GM18502 (cell line): Measurements from ENCODE around the gene MVB12B.

Experiments
- ATAC-seq: cut with Tn5 transposase; IDR thresholded peaks from one replicate; pipeline ENCODE4 v1.9.1; 2021; ENCODE audit warnings: mild to moderate bottlenecking; ENCODE audit not compliant: unreplicated experiment, poor library complexity

Gene MVB12B

GRCh38 chr9:126499005-126499910, 172.6 kb downstream of the MVB12B start:
- no peak for ATAC-seq

- no peak for ATAC-seq
Measured at GRCh38 chr9:126499911-126500599, 173.4 kb downstream of the MVB12B start.

GRCh38 chr9:126500600-126501382, 174.2 kb downstream of the MVB12B start:
- no peak for ATAC-seq

- ATAC-seq: no peak
Measured at GRCh38 chr9:126501383-126502331, 175.0 kb downstream of the MVB12B start.

DNA sequence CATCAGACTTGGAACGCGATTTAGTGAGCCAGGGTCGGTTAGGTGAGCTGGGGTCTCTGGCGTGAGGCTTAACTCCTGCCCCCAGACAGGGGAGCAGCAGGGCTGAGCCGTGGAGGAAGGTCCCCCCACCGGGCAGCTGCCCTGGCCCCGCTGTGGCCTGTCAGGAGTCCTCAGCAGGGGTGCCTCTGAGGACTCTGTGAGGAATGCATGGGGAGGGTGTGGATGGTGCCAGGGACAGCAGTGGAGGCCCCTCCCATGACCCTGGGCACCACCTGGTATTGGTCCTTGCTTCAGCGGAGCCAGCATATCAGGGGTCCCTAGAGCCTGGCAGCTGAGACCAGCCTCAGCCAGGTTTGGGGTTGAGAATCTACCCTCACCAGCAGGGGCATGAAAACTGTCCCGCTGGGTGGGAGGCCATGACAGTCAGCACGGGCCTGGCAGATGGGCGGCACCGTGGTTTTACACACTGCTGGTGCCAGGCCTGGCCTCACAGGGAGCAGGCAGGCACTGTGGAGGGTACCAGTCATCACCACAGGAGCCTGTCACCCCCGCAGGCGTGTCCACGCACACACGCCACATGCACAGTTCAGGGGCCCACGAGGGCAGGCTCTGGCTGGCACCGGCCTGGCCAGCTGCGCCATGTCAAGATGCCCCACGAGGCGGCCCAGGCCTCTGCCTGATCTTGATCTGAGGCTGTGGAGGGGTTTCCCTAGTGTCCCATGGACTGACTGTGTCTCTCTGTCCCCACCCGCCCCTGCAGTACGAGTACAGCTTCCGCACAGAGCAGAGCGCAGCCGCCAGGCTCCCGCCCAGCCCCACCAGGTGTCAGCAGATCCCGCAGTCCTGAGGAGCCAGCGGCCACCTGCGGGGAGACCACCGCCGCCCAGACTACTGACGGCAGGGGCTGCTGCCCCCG, 176.0 kb downstream of the MVB12B start:
- no peak for ATAC-seq

DNA sequence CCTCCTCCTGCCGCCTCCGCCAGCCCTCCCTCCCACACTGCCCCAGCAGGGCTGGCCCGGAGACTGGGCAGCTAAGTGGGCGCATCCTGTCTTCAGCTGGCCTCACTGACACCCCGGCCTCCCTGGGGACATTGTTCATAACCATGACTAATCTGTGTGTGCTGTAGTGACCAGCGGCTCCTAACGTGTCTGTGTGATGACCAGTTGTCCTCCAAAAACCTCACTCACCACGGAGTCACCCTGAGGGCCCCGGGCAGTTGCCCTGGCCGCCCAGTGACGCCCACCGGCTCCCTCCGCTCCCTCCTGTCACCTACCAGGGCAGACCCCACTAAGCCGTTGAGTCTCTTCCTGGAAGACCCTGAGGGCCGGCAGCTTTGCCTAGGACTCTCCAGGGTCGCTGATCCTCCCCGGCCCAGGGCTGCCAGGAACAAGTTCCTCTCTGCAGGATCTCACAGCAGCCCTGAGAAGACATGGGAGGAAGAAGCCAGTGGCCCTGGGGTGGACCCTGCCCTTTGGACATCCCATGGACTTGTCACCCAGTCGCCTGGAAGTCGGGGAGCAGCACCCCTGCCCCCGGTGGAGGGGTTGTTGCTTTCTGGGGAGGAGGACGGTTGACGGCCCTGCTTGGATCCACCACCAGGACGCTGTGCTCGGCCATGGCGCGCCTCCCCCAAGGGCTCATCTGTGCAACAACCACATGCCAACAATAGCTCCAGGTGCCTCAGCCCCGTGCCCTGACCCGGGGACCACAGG, 176.9 kb downstream of the MVB12B start:
- no peak for ATAC-seq

GRCh38 chr9:126504086-126504976, 177.7 kb downstream of the MVB12B start:
- ATAC-seq: no peak

DNA sequence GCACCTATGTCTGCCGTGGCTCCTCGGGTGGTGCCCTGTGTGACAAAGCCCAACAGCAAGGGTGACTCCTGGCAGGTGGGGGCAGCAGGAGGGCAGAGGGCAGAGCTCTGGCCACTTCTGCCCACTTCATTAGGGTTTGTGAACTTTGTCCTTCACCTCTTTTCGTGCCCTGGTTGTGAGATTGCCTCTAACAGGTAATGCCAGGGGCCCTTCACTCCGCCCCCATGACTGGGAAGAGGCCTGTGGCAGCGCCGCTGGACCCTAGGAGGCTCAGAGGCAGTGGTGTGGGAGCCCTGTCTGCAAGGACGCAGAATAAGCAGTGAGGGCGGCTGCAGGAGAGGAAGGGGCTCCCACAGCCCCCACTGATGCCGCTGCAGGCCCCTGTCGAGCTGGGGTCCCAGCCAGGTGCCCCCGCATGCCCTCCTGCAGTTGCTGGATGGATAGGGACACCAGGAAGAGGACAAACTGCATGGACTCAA, 178.4 kb downstream of the MVB12B start:
- ATAC-seq: no peak

DNA sequence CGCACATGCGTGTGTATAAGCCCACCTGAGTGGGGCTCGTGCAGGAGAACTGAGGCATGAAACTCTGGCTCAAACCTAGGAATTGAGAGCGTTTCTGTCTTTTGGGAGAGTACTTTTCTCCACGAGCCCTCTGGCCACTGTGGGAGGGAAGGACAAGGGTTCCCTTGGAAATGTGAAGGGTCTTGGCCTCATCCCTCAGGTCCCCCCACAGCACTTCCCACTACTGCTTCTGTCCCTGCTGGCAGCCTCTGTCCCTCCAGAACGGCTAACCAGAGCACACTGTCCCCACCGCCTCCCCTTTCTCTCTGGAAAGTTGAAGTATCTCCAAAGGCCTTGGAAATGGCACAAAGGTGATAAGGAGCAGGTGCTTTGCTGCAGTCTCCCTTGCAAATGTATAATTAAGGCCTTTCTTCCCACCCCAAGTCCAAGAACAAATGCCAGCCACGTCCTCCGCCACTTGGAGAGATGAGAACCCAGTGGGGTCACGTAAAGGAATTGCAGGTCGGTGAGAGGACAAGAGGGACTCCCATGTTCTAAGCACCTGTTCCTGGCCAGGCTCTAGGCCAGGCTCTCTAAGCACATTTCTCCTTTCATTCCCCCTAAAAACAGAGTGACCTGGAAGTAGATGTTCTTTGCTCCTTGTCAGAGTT, 179.2 kb downstream of the MVB12B start:
- ATAC-seq: no peak

DNA sequence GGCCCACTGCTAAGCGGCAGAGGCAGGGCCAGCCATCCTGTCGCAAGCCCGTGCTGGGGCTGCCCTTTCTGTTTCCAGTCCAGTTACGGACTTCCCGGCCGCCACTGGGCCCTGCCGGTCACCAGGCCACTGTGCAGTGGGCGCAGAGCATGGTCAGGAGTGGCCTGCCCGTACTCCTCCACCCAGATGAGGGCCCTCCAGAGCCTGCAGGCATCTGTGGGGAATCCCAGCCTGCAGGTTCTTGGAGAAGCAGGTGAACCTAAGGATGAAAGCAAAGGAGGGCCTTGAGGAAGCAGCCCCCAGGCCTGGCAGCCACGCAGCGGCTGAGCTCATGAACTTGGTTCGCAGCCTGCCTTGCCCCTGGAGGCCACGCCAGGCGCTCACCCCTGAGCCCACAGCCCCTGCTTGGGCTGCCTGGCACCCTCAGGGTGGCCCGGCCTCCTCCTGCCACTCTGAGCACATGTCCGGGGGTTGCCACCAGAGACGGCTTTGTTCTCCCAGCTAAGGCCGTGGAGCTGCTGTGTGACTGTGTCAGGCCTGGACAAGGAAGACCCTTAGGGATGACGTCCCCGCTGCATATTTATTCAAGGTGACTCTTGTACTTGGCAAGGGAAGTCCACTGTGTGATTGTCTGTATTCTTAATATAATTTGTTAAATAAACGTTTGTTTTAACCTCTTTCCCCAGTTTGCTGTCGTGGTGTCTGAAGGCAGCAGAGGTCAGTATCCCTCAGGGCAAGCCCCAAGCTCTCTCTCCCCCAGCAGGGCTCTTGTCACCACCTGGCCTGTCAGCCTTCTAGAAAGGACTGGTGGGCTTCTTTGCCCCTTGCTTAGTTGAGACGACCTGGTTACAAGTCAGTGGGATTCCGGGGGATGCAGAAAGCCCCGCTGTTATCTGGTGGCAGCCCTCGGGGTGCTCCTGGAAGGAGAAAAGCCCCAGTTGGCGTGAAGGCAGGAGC, 180.0 kb downstream of the MVB12B start:
- no peak for ATAC-seq

GRCh38 chr9:126507318-126508109, 180.9 kb downstream of the MVB12B start:
- no peak for ATAC-seq

- ATAC-seq: no peak
Measured at GRCh38 chr9:126508171-126508591, 181.6 kb downstream of the MVB12B start.

DNA sequence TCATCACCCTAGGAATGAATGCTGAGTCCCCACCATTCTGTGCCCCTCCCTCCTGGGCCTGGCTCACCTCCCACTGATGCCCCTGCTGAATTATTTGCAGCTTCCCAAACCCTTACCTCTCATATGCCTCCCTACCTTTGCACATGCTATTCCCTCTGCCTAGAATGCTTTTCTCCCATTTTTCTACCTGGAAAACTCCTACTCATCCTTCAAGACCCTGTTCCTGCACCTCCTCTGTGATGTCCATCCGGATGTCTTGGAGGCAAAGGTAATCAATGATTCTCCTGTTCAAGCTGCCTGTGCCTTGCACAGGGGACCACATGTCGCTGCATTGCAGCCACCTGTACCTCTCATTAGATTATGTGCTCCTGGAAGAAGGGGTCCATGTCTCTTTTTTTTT, 182.3 kb downstream of the MVB12B start:
- no peak for ATAC-seq

DNA sequence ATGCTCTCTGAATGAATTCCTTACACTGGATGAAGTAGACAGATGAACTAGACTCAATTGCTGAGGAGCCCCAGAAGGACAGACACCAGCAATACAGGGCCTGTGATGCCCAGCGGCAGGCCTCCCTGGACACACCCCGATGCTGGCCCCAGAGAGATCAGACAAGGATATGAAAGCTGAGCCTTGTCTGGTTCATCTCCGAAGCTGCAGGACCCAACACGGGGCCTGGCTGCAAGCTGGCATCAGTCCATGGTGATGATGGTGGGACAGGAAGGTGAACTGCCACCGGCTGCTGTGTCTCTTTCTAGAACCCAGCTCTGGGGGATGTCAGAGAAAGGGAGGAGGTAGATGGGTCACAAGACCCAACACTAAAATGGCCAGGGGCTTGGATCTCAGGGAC, 183.1 kb downstream of the MVB12B start:
- ATAC-seq: no peak

- no peak for ATAC-seq
Measured at GRCh38 chr9:126510564-126510963, 183.9 kb downstream of the MVB12B start.
